OCI-LY7 (cell line): ENCODE data around the gene EGFR. TPM values are rescaled to one million over a fixed set of nuclear protein-coding genes. Genes with fewer than 3 reads are reported as not detected.

ENCODE experiments used
- BruUV-seq: library from RNA; stranded (reverse); fragments of 400-500 nt; replicated peaks from 2 replicates; lab custom pipeline; 2021; lab: Mats Ljungman, UMichigan
- CTCF ChIA-PET: fragments of 300-600 bp; sonication (Branson Sonifier 250); formaldehyde crosslinking; loops from one replicate; lab custom pipeline; 2022; ENCODE audit warnings: antibody characterized with exemption; ENCODE audit not compliant: unreplicated experiment; lab: Charles Lee
- POLR2A ChIA-PET: fragments of 300-600 bp; sonication (Branson Sonifier 250); formaldehyde crosslinking; loops from one replicate; lab custom pipeline; 2022; ENCODE audit warnings: antibody characterized with exemption; lab: Charles Lee
- DNase-seq: peaks from one replicate; pipeline ENCODE4 v3.0.0-alpha.2; 2015; ENCODE audit warnings: low spot score
- H2AFZ ChIP-seq: fragments of 200-600 bp; sonication (generic), shearing (Covaris generic); 2 replicates; pipeline ENCODE4 v1.6.1; 2014; ENCODE audit warnings: mild to moderate bottlenecking, antibody characterized with exemption, low read length, moderate library complexity
- H3K27ac ChIP-seq: fragments of 200-600 bp; sonication (generic); 2 replicates; pipeline ENCODE4 v1.5.1; 2014; ENCODE audit warnings: mixed run types, low read depth, mild to moderate bottlenecking, moderate library complexity, low read length, inconsistent platforms; ENCODE audit not compliant: poor library complexity, severe bottlenecking
- H3K36me3 ChIP-seq: fragments of 200-600 bp; sonication (generic); 2 replicates; pipeline ENCODE4 v1.6.1; 2014; ENCODE audit warnings: mild to moderate bottlenecking, antibody characterized with exemption, low read length, moderate library complexity, mixed read lengths; ENCODE audit not compliant: insufficient read depth
- H3K4me1 ChIP-seq: fragments of 200-600 bp; sonication (generic); 2 replicates; pipeline ENCODE4 v1.5.1; 2014; ENCODE audit warnings: mild to moderate bottlenecking, low read length; ENCODE audit not compliant: insufficient read depth, poor library complexity, severe bottlenecking
- H3K4me2 ChIP-seq: fragments of 200-600 bp; sonication (generic); 2 replicates; pipeline ENCODE4 v1.6.1; 2014; ENCODE audit warnings: mild to moderate bottlenecking, low read length
- H3K4me3 ChIP-seq: fragments of 200-600 bp; sonication (generic); 2 replicates; pipeline ENCODE4 v1.5.1; 2014; ENCODE audit warnings: mild to moderate bottlenecking, low read depth, low read length; ENCODE audit not compliant: poor library complexity, severe bottlenecking
- H3K79me2 ChIP-seq: fragments of 200-600 bp; sonication (generic); 2 replicates; pipeline ENCODE4 v1.6.1; 2016; ENCODE audit warnings: low read depth, mild to moderate bottlenecking, low read length, moderate library complexity, mixed read lengths; ENCODE audit not compliant: insufficient read depth
- H3K9me2 ChIP-seq: fragments of 200-600 bp; sonication (generic); 2 replicates; pipeline ENCODE4 v1.6.1; 2016; ENCODE audit warnings: mild to moderate bottlenecking, low read length, mixed read lengths; ENCODE audit not compliant: insufficient read depth
- H3K9me3 ChIP-seq: fragments of 200-600 bp; sonication (generic); 2 replicates; pipeline ENCODE4 v1.6.1; 2014; ENCODE audit warnings: mild to moderate bottlenecking, mixed run types, low read length, mixed read lengths
- H4K20me1 ChIP-seq: fragments of 200-600 bp; sonication (generic); 2 replicates; pipeline ENCODE4 v1.6.1; 2014; ENCODE audit warnings: mild to moderate bottlenecking, antibody characterized with exemption, low read length, moderate library complexity, mixed read lengths; ENCODE audit not compliant: insufficient read depth
- EZH2phosphoT487 ChIP-seq: fragments of 200-600 bp; sonication (generic); IDR thresholded peaks from 2 replicates; pipeline ENCODE4 v1.6.1; 2018; ENCODE audit warnings: low read depth, borderline replicate concordance, mild to moderate bottlenecking, mixed run types, antibody characterized with exemption, low read length, moderate library complexity, mixed read lengths
- intact Hi-C: fragments of 100-400 bp; cut with micrococcal nuclease; formaldehyde crosslinking; loops from one replicate; pipeline ENCODE4 v1.10.0; 2022; ENCODE audit not compliant: unreplicated experiment
- total RNA-seq, 2 experiments: library from RNA; depleted of rRNA in 1 of 2; stranded (reverse); fragments of >200 nt in 1 of 2; shearing (Covaris generic) in 1 of 2; gene quantifications; 2 replicates each; pipeline ENCODE4 v1.2.3, GENCODE V29; 2014 to 2022
- TF ChIP-seq, protein P1 (sequence below): fragments of 200-600 bp; sonication (generic); conservative IDR thresholded peaks from 2 replicates; pipeline ENCODE4 v1.5.1; 2014; ENCODE audit warnings: mild to moderate bottlenecking, antibody characterized with exemption, low read length, moderate library complexity, mixed read lengths

The EGFR gene
- total RNA-seq, 2 experiments from 2014 or later, result 0.27 TPM; not detected in 1

DNA sequence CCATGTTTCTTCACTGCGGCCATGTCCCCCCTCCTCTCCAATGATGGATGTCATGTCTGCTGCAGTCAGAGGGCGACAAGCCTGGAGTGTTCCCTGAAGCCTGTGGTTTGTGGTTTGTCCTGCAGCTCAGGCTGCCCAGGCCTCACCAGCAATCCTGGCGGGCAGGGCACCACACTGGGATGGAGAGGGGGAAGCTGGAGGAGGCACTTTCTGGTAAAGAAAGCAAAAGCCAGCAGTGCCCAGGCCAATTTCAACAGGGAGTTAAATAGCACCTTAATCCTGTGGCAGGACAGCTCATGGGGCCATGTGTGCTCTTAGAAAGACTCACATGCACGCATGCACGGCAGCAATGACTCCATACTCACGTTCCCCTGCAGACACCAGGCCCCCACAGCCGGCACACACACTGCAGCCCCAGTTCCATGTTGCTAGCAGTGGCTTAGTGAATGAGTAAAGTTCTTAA lies 158.3 kb downstream of the EGFR start:
- BruUV-seq, result no TSS peak
- Histone ChIP-seq H3K9me3 (no peaks in the 10 kb centered on the region), H3K27ac (no peak overlapping the region), H3K4me3 (no peak overlapping the region), H3K9me2 (no peaks in the 10 kb centered on the region), H2AFZ (no peak overlapping the region), H3K4me2 (no peak overlapping the region), H3K4me1 (no peaks in the 10 kb centered on the region), H3K79me2 (no peaks in the 10 kb centered on the region), H4K20me1 (no peaks in the 10 kb centered on the region), H3K36me3 (no peaks in the 10 kb centered on the region)
- DNase-seq, result no peak
- ChIA-PET POLR2A (interaction anchor here (1.1 kb wide), 1 partner anchor 19 kb away, joined by 3 read pairs; no protein-coding TSS in a partner anchor), CTCF (no interaction called here)
- TF ChIP-seq EZH2phosphoT487, result no peak
- TF ChIP-seq, protein P1, sequence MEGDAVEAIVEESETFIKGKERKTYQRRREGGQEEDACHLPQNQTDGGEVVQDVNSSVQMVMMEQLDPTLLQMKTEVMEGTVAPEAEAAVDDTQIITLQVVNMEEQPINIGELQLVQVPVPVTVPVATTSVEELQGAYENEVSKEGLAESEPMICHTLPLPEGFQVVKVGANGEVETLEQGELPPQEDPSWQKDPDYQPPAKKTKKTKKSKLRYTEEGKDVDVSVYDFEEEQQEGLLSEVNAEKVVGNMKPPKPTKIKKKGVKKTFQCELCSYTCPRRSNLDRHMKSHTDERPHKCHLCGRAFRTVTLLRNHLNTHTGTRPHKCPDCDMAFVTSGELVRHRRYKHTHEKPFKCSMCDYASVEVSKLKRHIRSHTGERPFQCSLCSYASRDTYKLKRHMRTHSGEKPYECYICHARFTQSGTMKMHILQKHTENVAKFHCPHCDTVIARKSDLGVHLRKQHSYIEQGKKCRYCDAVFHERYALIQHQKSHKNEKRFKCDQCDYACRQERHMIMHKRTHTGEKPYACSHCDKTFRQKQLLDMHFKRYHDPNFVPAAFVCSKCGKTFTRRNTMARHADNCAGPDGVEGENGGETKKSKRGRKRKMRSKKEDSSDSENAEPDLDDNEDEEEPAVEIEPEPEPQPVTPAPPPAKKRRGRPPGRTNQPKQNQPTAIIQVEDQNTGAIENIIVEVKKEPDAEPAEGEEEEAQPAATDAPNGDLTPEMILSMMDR, result no peak
- intact Hi-C loops, result no loop called here

DNA sequence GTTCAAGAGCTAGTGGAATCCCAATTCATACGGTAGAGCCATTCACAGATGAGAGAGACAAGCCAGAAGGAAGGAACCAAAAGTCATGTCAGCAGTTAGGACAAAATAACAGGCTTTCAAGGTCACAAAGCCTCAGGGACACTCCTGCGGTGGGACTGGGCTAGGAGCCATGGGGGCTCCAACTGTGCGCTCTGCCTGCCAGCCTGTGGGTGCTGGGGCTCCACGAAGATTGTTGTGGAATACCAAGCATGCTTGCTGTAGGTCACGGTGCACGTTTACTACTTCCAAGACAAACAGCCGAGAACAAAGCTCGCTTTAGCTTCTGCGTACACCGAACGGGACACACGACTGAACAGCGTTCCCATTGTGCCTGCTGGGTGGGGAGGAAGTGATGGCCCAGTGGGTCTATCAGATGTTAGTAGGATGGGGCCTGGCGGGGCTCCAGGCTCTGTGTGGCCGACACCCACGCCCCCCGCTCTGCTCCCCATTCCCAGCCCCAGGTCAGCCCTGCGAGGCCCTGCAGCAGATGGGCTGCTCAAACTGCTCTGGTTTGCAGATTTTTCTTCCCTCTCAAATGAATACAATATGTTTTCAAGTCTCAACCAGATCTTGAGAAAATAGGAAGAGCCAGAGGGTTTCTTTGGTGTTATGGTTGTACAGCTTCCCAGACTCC lies 158.9 kb downstream of the EGFR start:
- TF ChIP-seq, protein P1, result no peak
- no peak for TF ChIP-seq EZH2phosphoT487
- ChIA-PET CTCF (no interaction called here), POLR2A (no interaction called here)
- no peaks in the 10 kb centered on the region for H3K36me3 ChIP-seq
- H3K9me3 ChIP-seq, result no peaks in the 10 kb centered on the region
- BruUV-seq, result no TSS peak
- H2AFZ ChIP-seq, result no peak overlapping the region
- H3K27ac ChIP-seq, result no peak overlapping the region
- H3K4me3 ChIP-seq, result no peak overlapping the region
- DNase-seq, result no peak
- no peaks in the 10 kb centered on the region for H4K20me1 ChIP-seq
- H3K4me2 ChIP-seq, result no peak overlapping the region
- no peaks in the 10 kb centered on the region for H3K9me2 ChIP-seq
- no peaks in the 10 kb centered on the region for H3K4me1 ChIP-seq
- intact Hi-C loops, result no loop called here
- no peaks in the 10 kb centered on the region for H3K79me2 ChIP-seq

DNA sequence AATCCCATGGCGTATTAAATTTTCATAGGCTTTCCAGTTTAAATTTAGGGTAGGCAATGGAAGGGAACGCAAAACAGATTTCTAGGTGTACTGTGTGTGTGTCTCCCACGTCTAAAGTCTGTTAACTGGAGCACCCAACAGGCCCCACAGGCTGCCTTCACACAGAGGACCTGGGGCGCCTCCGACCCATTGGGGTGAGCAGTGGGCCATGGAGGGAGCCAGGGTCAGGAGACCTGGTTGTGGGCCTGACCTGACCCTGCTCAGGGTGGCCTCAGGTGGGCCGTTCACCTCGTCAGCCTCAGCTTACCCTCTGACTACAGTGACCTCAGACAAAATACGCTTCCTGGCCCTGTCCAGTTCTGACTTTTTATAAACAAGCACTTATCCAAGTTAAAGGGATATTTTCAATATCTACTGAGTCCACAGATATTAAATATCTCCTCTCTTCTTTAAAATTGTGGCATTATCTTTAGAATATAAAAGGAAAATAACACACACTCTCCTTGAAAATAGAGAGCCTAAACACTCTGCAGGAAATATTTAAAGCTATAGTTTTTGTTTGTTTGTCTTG lies 159.6 kb downstream of the EGFR start:
- POLR2A ChIA-PET, result no interaction called here

More for the DNA sequence above, 159.6 kb downstream of the EGFR start:
- BruUV-seq, result no TSS peak
- Histone ChIP-seq H3K36me3 (no peaks in the 10 kb centered on the region), H3K9me3 (no peaks in the 10 kb centered on the region), H3K4me1 (no peaks in the 10 kb centered on the region), H2AFZ (no peak overlapping the region), H3K79me2 (no peaks in the 10 kb centered on the region), H3K4me3 (no peak overlapping the region), H4K20me1 (no peaks in the 10 kb centered on the region), H3K9me2 (no peaks in the 10 kb centered on the region), H3K4me2 (no peak overlapping the region), H3K27ac (no peak overlapping the region)
- DNase-seq, result no peak
- intact Hi-C loops, result no loop called here
- CTCF ChIA-PET, result no interaction called here
- TF ChIP-seq EZH2phosphoT487, result no peak
- TF ChIP-seq, protein P1, result no peak
